HepG2 (cell line): ENCODE results near the gene CDK5RAP1. TPM values are rescaled to one million over a fixed set of nuclear protein-coding genes. Genes with fewer than 3 reads are reported as not detected.

ENCODE experiments used
- ATF5 ChIP-seq: sonication (generic); formaldehyde crosslinking; IDR thresholded peaks from 2 replicates; pipeline ENCODE4 v1.4.0; 2020; ENCODE audit warnings: mild to moderate bottlenecking, low read depth, missing genetic modification reagents
- ATM ChIP-seq: fragments of 450-650 bp; IDR thresholded peaks from 2 replicates; pipeline ENCODE4 v1.7.1; 2017; ENCODE audit warnings: mild to moderate bottlenecking, borderline replicate concordance
- FOXO4 ChIP-seq: sonication (generic); formaldehyde crosslinking; conservative IDR thresholded peaks from 2 replicates; pipeline ENCODE4 v1.8.1; 2023; ENCODE audit warnings: missing genetic modification reagents
- FUBP1 ChIP-seq: sonication (generic); formaldehyde crosslinking; IDR thresholded peaks from 2 replicates; pipeline ENCODE4 v1.5.1; 2020; ENCODE audit warnings: missing genetic modification reagents, mild to moderate bottlenecking, borderline replicate concordance
- GATAD1 ChIP-seq: IDR thresholded peaks from 2 replicates; pipeline ENCODE4 v1.6.1; 2016; ENCODE audit warnings: missing genetic modification reagents, missing compliant biosample characterization
- HHEX ChIP-seq: IDR thresholded peaks from 2 replicates; pipeline ENCODE4 v1.6.1; 2016; ENCODE audit warnings: control low read depth
- IRF1 ChIP-seq: sonication (generic); formaldehyde crosslinking; IDR thresholded peaks from 2 replicates; pipeline ENCODE4 v1.4.0; 2020; ENCODE audit warnings: low read depth, mild to moderate bottlenecking, missing genetic modification reagents
- MEIS1 ChIP-seq: sonication (generic); formaldehyde crosslinking; IDR thresholded peaks from 2 replicates; pipeline ENCODE4 v1.9.0; 2021; ENCODE audit warnings: mild to moderate bottlenecking, missing genetic modification reagents, moderate library complexity, borderline replicate concordance
- MEIS2 ChIP-seq: sonication (generic); formaldehyde crosslinking; IDR thresholded peaks from 2 replicates; pipeline ENCODE4 v1.9.0; 2021; ENCODE audit warnings: mild to moderate bottlenecking, missing genetic modification reagents
- NFE2 ChIP-seq: sonication (generic); formaldehyde crosslinking; IDR thresholded peaks from 2 replicates; pipeline ENCODE4 v1.4.0; 2020; ENCODE audit warnings: missing genetic modification reagents
- PAX8 ChIP-seq: sonication (generic); formaldehyde crosslinking; IDR thresholded peaks from 2 replicates; pipeline ENCODE4 v1.8.0; 2022; ENCODE audit warnings: mild to moderate bottlenecking, missing genetic modification reagents, borderline replicate concordance
- PRDM4 ChIP-seq: sonication (generic); formaldehyde crosslinking; IDR thresholded peaks from 2 replicates; pipeline ENCODE4 v1.9.0; 2021; ENCODE audit warnings: missing genetic modification reagents, borderline replicate concordance
- RXRA ChIP-seq: sonication (generic); formaldehyde crosslinking; IDR thresholded peaks from 2 replicates; pipeline ENCODE4 v1.5.1; 2020; ENCODE audit warnings: missing genetic modification reagents
- SIX1 ChIP-seq: sonication (generic); formaldehyde crosslinking; IDR thresholded peaks from 2 replicates; pipeline ENCODE4 v1.4.0; 2020; ENCODE audit warnings: missing genetic modification reagents, borderline replicate concordance
- SNAPC5 ChIP-seq: sonication (generic); formaldehyde crosslinking; IDR thresholded peaks from 2 replicates; pipeline ENCODE4 v1.8.1; 2023; ENCODE audit warnings: mild to moderate bottlenecking, missing genetic modification reagents, borderline replicate concordance
- TSC22D2 ChIP-seq: sonication (generic); formaldehyde crosslinking; IDR thresholded peaks from 2 replicates; pipeline ENCODE4 v1.5.1; 2020; ENCODE audit warnings: missing genetic modification reagents, mild to moderate bottlenecking, borderline replicate concordance
- ZNF441 ChIP-seq: sonication (generic); formaldehyde crosslinking; IDR thresholded peaks from 2 replicates; pipeline ENCODE4 v1.7.0; 2021; ENCODE audit warnings: missing genetic modification reagents, borderline replicate concordance
- ZNF816 ChIP-seq: sonication (generic); formaldehyde crosslinking; IDR thresholded peaks from 2 replicates; pipeline ENCODE4 v1.8.0; 2022; ENCODE audit warnings: missing genetic modification reagents, mild to moderate bottlenecking, borderline replicate concordance
- ZSCAN30 ChIP-seq: sonication (generic); formaldehyde crosslinking; IDR thresholded peaks from 2 replicates; pipeline ENCODE4 v1.5.0; 2020; ENCODE audit warnings: mild to moderate bottlenecking, missing genetic modification reagents
- polyA plus RNA-seq, 8 experiments: library from polyadenylated mRNA; depleted of rRNA in 3 of 8; stranded (reverse) in 7 of 8; unstranded in 1 of 8; fragments of >200 nt; fragmentation: Illumina TruSeq in 4 of 8; extraction: Trizol in 4 of 8; gene quantifications; 2 replicates each; pipeline versions ENCODE4 v1.2.1 to v1.2.3, GENCODE V29; 2011 to 2016; ENCODE audit warnings: low read depth in 4 of 8, missing spikeins in 1 of 8, mixed read lengths in 1 of 8; ENCODE audit not compliant: insufficient read depth in 1 of 8
- total RNA-seq, 5 experiments: library from RNA; depleted of rRNA; stranded (reverse); fragments of >200 nt; fragmentation: Illumina TruSeq; extraction: Trizol; gene quantifications; 2 replicates each; pipeline ENCODE4 v1.2.3, GENCODE V29; 2016; ENCODE audit warnings: low read depth in 1 of 5

CDK5RAP1 gene
- total and polyA plus RNA-seq, 2 of the 13 experiments (the other 11 are each of a cell fraction or from before 2014, with no cell fraction given): 53.6 to 98.2 TPM

- no peak for TF ChIP-seq IRF1
- no peak for TF ChIP-seq SIX1 (CRISPR knock-in tag)
- no peak for TF ChIP-seq ZSCAN30 (CRISPR knock-in tag)
- TF ChIP-seq TSC22D2 (CRISPR knock-in tag): no peak
- TF ChIP-seq FOXO4 (CRISPR knock-in tag): no peak
- no peak for TF ChIP-seq HHEX (CRISPR knock-in tag)
- no peak for TF ChIP-seq ATM
- peak; percentile 80; the same call in 1 of the 2 replicates for TF ChIP-seq PAX8 (CRISPR knock-in tag)
- no peak for TF ChIP-seq GATAD1 (CRISPR knock-in tag)
- TF ChIP-seq ATF5 (CRISPR knock-in tag): peak; percentile 82; the same call in 1 of the 2 replicates
- TF ChIP-seq ZNF816 (CRISPR knock-in tag): no peak; the same call in 1 of the 2 replicates
- peak; percentile 4; the same call in 1 of the 2 replicates for TF ChIP-seq MEIS2 (CRISPR knock-in tag)
- TF ChIP-seq FUBP1: no peak
- no peak for TF ChIP-seq SNAPC5 (CRISPR knock-in tag)
- TF ChIP-seq NFE2 (CRISPR knock-in tag): no peak
- peak; percentile 47; the same call in 1 of the 2 replicates for TF ChIP-seq ZNF441 (CRISPR knock-in tag)
- no peak for TF ChIP-seq PRDM4 (CRISPR knock-in tag)
- peak; percentile 74; the same call in 1 of the 2 replicates for TF ChIP-seq MEIS1 (CRISPR knock-in tag)
- no peak; the same call in 1 of the 2 replicates for TF ChIP-seq RXRA (CRISPR knock-in tag)
Observed at GRCh38 chr20:33443512-33444239, 42.4 kb upstream of the CDK5RAP1 start, which contains the start of gene SNTA1 (continued).
